NCI-H2171 (cell line): ENCODE measurements around the gene NAV3.

ENCODE experiments used
- DNase-seq: peaks from one replicate; lab custom pipeline; 2025; lab: John Stamatoyannopoulos, UW

NAV3 gene

GRCh38 chr12:77842430-77842829 lies 11.7 kb downstream of the NAV3 start:
- DNase-seq, result no peak

- DNase-seq, result peak; percentile 2
These were observed 15.1 kb downstream of the NAV3 start for GRCh38 chr12:77845831-77846230.

GRCh38 chr12:77847060-77847541 lies 16.4 kb downstream of the NAV3 start:
- DNase-seq, result no peak

- no peak for DNase-seq
These were observed 17.2 kb downstream of the NAV3 start for GRCh38 chr12:77847680-77848431.

GRCh38 chr12:77850129-77850528 lies 19.4 kb downstream of the NAV3 start:
- no peak for DNase-seq

GRCh38 chr12:77850698-77851097 lies 20.0 kb downstream of the NAV3 start:
- DNase-seq, result no peak

- DNase-seq, result no peak
These were observed 24.9 kb downstream of the NAV3 start for GRCh38 chr12:77855548-77855947.

GRCh38 chr12:77861317-77861716 lies 30.6 kb downstream of the NAV3 start:
- peak; percentile 62 for DNase-seq

GRCh38 chr12:77865178-77865577 lies 34.5 kb downstream of the NAV3 start:
- no peak for DNase-seq

GRCh38 chr12:77878901-77879300 lies 48.2 kb downstream of the NAV3 start:
- DNase-seq, result no peak

- no peak for DNase-seq
These were observed 52.0 kb downstream of the NAV3 start for GRCh38 chr12:77882709-77883108.

GRCh38 chr12:77888611-77889010 lies 57.9 kb downstream of the NAV3 start:
- DNase-seq, result no peak

- no peak for DNase-seq
These were observed 60.9 kb downstream of the NAV3 start for GRCh38 chr12:77891518-77892147.

GRCh38 chr12:77893918-77894317 lies 63.2 kb downstream of the NAV3 start:
- peak; percentile 8 for DNase-seq

- DNase-seq, result no peak
These were observed 63.9 kb downstream of the NAV3 start for GRCh38 chr12:77894556-77894955.

GRCh38 chr12:77895699-77896098 lies 65.0 kb downstream of the NAV3 start:
- no peak for DNase-seq

- no peak for DNase-seq
These were observed 77.2 kb downstream of the NAV3 start for GRCh38 chr12:77907936-77908335.

- no peak for DNase-seq
These were observed 83.4 kb downstream of the NAV3 start for GRCh38 chr12:77914081-77914488.

- no peak for DNase-seq
These were observed 84.4 kb downstream of the NAV3 start for GRCh38 chr12:77915071-77915600.

- no peak for DNase-seq
These were observed 85.6 kb downstream of the NAV3 start for GRCh38 chr12:77916276-77916675.

- no peak for DNase-seq
These were observed 87.4 kb downstream of the NAV3 start for GRCh38 chr12:77918046-77918445.

GRCh38 chr12:77919450-77919849 lies 88.8 kb downstream of the NAV3 start:
- no peak for DNase-seq

- no peak for DNase-seq
These were observed 93.2 kb downstream of the NAV3 start for GRCh38 chr12:77923882-77924281.
